ENCODE results near the gene OIT3.
"Not testable (repeated sequence)": the region's sequence is repeated elsewhere in the genome, so short reads cannot be mapped to it uniquely, and the experiment has no call there.

The OIT3 gene

DNA sequence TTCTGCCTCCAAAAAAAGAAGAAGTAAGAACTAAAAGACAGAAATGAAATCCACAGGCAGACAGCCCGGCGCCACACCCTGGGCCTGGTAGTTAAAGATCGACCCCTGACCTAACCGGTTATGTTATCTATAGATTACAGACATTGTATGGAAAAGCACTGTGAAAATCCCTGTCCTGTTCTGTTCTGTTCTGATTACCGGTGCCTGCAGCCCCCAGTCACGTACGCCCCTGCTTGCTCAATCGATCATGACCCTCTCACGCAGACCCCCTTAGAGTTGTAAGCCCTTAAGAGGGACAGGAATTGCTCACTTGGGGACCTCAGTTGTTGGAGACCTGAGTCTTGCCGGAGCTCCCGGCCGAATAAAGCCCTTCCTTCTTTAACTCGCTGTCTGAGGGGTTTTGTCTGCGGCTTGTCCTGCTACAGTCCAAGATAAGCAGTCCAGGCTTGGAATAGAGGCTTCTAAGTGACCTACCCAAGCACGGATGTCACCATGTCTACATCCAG is 10.5 kb downstream of the OIT3 start:
- not testable (repeated sequence) for DNase-seq (ENCODE audit: low spot score)

DNA sequence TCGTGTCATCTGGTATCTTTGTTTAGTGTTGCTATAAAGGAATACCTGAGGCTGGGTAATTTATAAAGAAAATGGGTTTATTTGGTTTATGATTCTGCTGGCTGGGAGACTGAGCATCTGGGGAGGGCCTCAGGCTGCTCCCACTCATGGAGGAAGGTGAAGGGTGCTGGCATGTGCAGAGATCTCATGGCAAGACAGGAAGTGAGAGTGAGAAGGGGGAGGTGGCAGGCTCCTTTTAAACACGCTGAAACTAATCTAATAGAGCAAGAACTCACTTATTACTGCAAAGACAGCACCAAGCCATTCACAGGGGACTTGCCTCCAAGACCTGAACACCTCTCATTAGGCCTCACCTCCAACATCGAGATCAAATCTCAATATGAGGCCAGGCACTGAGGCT is 11.3 kb downstream of the OIT3 start:
- DNase-seq (ENCODE audit: low spot score): no peak

DNA sequence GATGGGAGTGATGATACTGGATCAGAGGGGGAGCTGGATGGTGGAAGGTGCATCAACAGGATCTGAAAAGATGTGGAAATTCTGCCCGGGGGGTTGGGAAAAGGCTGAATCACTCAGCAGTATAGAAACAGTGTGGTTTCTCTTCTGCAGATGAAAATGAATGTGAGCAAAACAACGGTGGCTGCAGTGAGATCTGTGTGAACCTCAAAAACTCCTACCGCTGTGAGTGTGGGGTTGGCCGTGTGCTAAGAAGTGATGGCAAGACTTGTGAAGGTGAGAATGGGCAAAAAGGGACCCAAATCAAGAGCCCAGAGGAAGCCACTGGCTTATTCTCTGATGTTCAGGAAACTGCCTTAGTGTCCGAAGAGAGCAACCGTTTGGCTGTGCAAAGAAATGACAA is 12.9 kb downstream of the OIT3 start:
- no peak for DNase-seq (ENCODE audit: low spot score)

DNA sequence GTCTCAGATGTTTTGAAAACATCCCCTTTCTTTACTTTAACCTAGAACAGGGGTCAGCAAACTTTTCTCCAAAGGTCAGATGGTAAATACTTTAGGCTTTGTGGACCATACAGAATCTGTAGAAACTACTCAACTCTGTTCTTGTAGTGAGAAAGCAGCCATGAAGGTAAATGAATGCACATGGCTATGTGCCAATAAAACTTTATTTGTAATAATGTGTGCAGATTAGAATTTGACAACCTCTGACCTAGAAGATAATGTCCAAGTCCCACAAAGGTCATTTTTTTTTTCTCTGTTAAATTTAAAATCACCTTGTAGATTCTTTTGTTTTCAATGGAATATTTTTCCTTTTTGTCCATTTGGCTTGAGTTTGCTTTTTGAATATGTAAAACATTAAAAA is 17.2 kb downstream of the OIT3 start:
- DNase-seq (ENCODE audit: low spot score): no peak

DNA sequence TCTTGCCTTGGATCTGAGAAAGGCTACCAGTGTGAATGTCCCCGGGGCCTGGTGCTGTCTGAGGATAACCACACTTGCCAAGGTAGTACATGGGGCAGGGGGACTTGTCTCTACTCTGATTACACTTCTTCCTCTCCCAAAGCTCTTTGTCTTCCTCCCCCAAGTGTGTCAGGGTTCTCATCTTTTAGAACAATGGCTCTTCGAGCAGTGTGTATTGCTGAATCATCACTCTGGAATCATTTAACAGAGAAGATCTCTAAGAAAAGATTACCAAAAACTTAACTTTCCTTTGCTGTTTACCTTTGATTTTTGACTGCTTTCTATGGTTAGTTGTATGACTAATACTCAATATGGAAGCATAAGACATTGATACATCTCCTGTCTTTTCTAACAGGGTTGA is 18.2 kb downstream of the OIT3 start:
- DNase-seq (ENCODE audit: low spot score): no peak

DNA sequence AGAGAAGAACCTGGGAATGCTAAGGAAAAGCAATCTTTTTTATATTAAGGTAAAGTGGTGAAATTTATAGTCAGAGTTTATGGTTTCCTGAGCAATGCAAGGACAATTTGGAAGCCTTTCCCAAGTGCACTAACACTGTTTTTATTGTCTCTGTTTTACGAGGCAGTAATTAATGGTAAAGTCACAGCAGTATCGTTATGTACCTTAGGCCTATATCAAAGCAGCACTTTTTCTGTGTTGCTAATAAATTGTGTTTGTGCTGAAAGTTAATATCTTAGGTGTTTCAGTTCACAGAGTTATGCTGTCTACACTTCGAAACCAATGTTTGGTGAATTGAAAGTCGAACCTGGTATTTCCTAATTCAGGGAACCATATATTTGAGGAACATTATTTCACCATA is 19.2 kb downstream of the OIT3 start:
- no peak for DNase-seq (ENCODE audit: low spot score)

DNA sequence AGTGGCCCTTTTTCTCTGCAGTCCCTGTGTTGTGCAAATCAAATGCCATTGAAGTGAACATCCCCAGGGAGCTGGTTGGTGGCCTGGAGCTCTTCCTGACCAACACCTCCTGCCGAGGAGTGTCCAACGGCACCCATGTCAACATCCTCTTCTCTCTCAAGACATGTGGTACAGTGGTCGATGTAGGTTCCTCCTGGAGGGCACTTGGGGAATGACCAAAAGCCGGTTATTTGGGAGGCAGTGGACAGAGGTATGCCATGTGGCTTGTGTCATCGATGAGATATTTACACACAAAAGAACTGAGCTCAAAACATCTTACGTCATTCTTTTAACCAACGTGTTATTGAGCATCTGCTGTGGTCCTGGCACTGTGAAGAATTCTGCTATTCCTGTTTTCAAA is 19.7 kb downstream of the OIT3 start:
- DNase-seq (ENCODE audit: low spot score): no peak

DNA sequence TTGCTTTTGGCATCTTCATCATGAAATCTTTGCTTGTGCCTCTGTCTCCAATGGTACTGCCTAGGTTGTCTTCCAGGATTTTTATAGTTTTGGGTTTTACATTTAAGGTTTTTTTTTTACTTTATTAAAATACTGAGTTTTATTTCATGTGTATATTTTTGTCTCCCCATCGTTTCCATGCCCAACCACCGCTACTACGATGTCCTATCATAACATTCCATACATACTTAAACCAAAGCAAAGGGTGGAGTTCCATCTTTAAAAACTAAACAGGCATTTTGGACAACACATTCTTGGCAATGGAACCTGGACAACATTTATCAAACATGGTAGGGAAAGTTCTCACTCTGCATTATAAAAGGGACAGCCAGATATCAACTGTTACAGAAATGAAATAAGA is 23.7 kb downstream of the OIT3 start:
- DNase-seq (ENCODE audit: low spot score): not testable (repeated sequence)

DNA sequence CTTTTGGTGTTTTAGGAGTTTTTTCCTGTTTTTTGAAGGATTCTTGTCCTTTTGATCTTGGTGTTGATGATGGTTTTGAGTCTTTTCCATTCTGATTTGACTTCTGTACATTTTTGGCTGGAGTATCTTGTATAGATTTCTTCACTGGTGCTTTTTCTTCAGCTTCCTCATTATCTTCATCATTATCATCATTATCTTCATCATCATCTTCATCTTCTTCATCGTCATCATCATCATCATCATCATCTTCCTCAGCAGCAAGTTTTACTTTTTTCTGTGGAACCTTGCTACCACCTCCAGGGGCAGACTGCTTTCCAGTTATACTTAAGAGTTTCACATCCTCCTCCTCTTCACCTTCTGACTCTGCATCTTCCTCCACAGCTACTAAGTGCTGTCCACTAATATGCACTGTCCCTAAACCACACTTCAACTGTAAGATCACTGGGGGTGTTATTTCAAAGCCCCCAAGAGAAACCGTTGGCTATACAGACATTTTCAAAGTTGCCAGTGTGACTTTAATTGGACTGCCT is 24.3 kb downstream of the OIT3 start:
- DNase-seq (ENCODE audit: low spot score): not testable (repeated sequence)

DNA sequence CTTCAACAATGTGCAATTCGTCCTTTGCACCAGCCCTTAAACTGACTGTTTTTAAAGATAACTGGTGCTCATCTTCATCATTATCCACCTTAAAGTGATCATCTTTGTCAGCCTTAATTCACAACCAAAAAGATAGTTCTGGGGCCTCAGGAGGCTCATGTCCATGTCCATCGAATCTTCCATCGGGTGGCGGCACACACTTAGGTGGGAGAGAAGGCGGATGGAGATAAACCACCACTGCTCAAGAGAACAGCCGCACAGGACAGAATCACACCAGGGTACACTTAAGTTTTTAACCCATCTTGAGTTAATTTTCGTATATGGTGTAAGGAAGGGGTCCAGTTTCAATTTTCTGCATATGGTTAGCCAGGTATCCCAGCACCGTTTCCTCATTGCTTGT is 24.8 kb downstream of the OIT3 start:
- no peak for DNase-seq (ENCODE audit: low spot score)

DNA sequence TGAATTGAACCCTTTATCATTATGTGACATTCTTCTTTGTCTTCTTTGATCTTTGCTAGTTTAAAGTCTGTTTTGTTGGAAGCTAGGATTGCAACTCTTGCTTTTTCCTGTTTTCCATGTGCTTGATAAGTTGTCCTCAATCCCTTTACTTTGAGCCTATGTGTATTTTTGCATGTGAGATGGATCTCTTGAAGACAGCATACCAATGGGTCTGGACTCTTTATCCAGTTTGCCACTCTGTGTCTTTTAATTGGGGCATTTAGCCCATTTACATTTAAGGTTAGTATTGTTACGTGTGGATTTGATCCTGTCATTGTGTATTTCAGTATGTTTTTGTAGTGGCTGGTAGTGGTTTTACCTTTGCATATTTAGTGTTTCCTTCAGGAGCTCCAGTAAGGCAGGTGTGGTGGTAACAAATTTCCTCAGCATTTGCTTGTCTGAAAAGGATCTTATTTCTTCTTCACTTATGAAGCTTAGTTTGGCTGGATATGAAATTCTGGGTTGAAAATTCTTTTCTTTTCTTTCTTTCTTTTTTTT is 27.7 kb downstream of the OIT3 start:
- not testable (repeated sequence) for DNase-seq (ENCODE audit: low spot score)

DNA sequence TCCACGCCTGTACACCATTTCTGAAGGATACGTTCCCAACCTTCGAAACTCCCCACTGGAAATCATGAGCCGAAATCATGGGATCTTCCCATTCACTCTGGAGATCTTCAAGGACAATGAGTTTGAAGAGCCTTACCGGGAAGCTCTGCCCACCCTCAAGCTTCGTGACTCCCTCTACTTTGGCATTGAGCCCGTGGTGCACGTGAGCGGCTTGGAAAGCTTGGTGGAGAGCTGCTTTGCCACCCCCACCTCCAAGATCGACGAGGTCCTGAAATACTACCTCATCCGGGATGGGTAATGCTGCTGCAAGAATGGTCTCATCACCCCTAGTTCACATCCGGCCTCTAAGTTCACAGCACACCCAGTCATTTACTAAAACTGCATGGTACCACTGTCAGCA is 30.8 kb downstream of the OIT3 start:
- DNase-seq (ENCODE audit: low spot score): no peak

DNA sequence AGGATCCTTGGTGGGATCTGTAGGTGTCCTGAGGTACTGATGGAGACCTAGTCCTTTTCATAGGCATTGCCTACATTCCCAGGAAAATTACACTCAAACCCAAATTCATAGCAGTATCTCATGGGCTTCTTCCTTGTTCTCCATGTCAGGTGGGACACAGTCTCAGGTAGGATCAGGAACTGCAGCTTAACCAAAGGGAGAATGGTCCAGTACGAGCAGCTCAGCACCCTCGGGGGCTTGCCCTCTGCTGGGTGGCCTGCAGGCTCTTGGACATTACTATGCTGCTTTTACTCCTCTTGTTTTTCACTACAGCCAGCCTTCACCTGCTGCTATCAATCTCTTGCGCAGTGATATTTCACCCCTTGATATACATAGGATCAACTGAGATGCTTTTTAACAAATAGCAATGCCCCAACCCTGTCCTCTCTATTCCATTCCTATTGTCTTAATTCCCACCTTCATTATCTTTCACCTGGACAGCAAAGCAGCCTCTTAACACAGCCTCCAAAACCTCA is 32.5 kb downstream of the OIT3 start:
- no peak for DNase-seq (ENCODE audit: low spot score)

DNA sequence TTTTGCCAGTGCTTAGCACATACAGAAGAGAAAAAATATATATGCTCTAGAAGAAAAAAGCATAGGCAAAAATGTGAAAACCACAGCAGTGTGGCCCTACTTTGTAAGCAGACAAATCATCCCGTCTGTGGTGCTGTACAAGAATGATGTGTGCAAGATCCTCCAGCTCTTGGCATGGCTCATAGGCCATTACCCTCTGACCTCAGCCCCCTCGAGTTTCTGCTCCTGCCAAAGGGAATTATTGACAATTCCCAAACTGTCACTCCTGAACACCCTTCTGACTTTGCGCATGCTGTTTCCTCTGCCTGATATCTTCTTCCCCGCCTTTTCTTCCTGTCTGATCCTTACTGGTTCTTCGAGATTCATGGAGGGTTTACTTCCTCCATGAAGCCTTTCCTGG is 33.9 kb downstream of the OIT3 start:
- no peak for DNase-seq (ENCODE audit: low spot score)

DNA sequence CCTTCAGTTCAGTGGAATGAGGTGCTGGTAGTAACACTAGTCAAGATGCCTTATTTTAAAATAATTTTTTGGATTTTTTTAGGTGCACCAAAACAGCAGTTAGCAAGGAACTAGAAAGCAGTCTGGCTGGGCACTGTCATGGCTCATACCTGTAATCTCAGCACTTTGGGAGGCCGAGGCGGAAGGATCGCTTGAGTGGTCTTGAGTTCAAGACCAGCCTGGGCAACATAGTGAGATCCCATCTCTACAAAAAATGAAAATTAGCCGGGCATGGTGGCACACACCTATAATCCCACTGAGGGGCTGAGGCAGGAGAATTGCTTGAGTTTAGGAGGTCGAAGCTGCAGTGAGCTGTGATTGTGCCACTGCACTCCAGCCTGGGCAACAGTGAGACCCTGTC is 35.3 kb downstream of the OIT3 start:
- DNase-seq (ENCODE audit: low spot score): no peak

DNA sequence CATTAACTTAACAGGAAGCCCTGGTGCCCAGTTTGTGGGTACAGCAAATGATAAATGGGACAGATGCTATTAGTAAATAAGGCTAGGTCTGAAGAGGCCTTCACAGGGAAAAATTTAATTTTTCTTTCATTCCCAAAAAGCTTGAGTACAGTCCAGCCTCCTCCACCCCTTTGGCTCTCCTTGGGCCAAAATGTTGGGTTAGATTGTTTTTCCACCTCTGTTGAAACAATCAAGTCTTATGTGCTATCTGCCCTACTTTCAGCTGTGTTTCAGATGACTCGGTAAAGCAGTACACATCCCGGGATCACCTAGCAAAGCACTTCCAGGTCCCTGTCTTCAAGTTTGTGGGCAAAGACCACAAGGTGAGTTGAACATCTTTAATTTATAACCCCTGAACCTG is 36.7 kb downstream of the OIT3 start:
- DNase-seq (ENCODE audit: low spot score): no peak

DNA sequence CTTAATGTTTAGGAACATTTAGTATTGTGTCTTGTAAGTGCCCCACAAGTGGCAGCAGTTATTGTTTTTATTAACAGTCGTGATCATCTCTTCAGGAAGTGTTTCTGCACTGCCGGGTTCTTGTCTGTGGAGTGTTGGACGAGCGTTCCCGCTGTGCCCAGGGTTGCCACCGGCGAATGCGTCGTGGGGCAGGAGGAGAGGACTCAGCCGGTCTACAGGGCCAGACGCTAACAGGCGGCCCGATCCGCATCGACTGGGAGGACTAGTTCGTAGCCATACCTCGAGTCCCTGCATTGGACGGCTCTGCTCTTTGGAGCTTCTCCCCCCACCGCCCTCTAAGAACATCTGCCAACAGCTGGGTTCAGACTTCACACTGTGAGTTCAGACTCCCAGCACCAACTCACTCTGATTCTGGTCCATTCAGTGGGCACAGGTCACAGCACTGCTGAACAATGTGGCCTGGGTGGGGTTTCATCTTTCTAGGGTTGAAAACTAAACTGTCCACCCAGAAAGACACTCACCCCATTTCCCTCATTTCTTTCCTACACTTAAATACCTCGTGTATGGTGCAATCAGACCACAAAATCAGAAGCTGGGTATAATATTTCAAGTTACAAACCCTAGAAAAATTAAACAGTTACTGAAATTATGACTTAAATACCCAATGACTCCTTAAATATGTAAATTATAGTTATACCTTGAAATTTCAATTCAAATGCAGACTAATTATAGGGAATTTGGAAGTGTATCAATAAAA is 38.9 kb downstream of the OIT3 start:
- no peak for DNase-seq (ENCODE audit: low spot score)

DNA sequence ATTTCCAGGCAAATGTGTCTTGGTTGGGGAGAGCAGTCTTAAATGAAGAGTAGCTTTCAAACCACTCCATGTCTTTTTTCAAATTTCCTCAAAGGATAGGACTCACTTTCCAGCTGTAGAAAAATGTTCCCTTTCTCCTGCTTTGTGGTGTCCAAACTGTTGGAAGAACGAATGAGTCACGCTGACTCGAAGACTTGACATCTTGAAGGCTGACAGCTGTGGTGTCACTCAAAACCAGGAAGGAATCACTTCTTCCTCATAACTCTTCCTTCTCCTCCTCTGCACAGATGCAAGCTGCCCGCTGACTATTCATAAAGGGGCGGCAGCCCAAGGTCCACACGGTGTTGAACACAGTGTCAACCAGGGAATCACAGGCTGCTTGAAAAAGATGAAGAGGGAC is 41.8 kb downstream of the OIT3 start:
- DNase-seq (ENCODE audit: low spot score): no peak

DNA sequence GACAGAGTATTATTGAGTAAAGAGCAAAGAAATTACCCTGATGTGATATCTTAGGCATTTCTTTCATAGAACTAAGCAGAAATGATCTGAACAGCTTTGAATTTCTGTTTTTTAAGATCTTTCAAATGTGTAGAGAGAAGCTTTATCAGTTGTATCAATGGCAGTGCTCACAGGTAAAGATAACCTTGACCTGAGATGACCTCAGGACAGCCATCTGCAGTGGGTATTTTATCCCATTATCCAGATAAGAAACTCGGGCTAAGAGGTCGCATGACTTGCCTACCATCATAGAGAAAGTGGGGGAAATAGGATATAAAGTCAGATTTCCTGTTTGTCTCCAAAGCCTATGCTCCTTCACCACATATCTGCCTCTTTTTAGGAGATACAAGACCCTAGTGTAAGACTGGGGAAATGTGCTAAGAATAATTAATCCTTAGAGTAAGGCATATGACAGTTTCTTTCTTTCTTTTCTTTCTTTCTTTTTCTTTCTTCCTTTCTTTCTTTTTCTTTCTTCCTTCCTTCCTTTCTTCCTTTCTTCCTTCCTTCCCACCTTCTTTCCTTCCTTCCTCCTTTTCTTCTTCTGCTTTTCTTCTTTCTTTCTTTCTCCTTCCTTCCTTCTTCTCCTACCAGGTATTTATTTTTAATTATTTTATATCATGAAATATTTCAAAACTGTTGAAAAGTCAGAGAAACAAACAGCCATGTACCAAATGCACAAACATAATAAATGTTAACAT is 50.1 kb downstream of the OIT3 start:
- no peak for DNase-seq (ENCODE audit: low spot score)

DNA sequence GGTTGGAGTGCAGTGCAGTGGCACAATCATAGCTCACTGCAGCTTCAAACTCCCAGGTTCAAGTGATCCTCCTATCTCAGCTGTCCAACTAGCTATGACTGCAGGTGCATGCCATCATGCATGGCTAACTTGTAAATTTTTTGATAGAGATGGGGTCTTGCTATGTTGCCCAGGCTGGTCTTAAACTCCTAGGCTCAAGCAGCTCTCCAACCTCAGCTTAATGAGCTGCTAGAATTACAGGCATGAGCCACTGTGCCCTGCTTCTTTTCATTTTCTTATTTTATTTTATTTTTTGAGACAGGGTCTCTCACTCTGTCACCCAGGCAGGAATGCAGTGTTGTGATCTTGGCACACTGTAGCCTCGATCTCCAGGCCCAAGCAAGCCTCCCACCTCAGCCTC is 53.4 kb downstream of the OIT3 start:
- no peak for DNase-seq (ENCODE audit: low spot score)

DNA sequence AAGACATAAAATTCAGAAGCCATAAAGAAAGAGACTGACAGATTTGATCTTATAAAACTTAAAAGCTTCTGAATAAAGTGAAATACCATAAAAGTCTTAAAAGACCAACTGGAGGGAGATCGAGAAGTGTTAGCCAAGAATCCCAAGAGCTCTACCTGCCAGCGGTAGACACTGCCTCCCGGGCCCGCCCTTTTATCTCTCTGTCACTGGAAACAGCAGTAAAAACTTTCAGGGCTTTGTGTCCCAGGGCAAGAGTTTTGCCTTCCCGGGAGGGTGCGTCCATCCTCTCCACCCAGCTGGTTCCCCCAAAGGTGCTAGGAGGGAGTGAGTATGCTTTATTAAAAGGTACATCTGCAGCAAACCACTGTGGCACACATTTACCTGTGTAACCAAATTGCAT is 55.2 kb downstream of the OIT3 start:
- DNase-seq (ENCODE audit: low spot score): no peak

DNA sequence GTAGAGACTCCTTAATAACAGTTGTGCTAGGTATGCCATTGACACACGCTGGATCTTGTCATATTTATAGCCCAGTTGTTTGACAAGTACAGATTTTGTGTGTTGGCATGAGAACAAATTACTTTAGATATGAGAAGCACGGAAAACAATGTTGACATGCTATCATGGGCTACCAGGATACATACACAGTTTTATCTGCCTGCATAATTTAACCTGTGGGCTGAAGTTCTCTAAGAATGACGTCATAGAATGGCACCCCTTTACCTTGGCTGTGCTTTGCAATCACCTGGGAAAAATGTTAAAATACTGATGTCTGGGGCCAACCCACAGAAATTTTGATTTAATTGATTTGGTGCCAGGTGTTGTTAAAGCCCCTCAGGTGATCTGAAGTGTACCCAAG is 58.2 kb downstream of the OIT3 start:
- DNase-seq (ENCODE audit: low spot score): no peak

DNA sequence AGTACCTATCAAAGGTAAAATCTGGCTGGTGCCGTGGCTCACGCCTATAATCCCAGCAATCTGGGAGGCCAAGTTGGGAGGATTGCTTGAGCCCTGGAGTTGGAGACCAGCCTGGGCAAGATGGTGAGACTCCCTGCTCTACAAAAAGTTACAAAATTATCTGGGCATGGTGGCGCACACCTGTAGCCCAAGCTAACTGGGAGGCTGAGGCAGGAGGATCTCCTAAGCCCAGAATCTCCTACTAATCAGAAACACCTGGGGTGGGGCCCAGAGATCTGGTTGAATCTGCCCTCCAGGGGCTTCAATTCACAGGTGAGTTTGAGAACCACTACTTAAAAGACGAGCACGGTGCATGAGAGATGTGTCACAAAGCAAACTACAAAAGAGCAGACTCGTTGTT is 58.6 kb downstream of the OIT3 start:
- DNase-seq (ENCODE audit: low spot score): no peak
